Right atrium auricular region (tissue), 2 donors: ENCODE data around the gene ZC3H12D. TPM values are rescaled to one million over a fixed set of nuclear protein-coding genes. Genes with fewer than 3 reads are reported as not detected.
A peak's percentile ranks its signal among the peaks of the same experiment; 100 is the strongest.

Experiments used
- DNase-seq: peaks from one replicate; pipeline ENCODE4 v3.0.0-alpha.2; 2019; ENCODE audit warnings: low spot score
- H3K27ac ChIP-seq, 2 donors: fragments of 200-600 bp; sonication (generic); 1 replicate in 1 of 2; 2 replicates in 1 of 2; pipeline ENCODE4 v1.5.1; 2016 to 2019
- H3K27me3 ChIP-seq, 2 donors: fragments of 200-600 bp; sonication (generic); one replicate each; pipeline versions ENCODE4 v1.5.1 to v1.6.0; 2017 to 2019
- H3K36me3 ChIP-seq: fragments of 200-600 bp; sonication (generic); one replicate; pipeline ENCODE4 v1.5.1; 2016
- H3K4me1 ChIP-seq, 2 donors: fragments of 200-600 bp; sonication (generic); one replicate each; pipeline versions ENCODE4 v1.5.1 to v1.6.0; 2017 to 2019
- H3K4me3 ChIP-seq, 2 donors: fragments of 200-600 bp; sonication (generic); 1 replicate in 1 of 2; 2 replicates in 1 of 2; pipeline ENCODE4 v1.5.1; 2017 to 2019; ENCODE audit warnings: mild to moderate bottlenecking in 1 of 2, moderate library complexity in 1 of 2
- H3K9me3 ChIP-seq, 2 donors: fragments of 200-600 bp; sonication (generic); one replicate each; pipeline ENCODE4 v1.5.1; 2019
- total RNA-seq, 2 donors: library from RNA; depleted of rRNA; stranded (reverse); fragments of >200 nt; gene quantifications; one replicate each; pipeline ENCODE4 v1.1.0, GENCODE V29; 2016
- TF ChIP-seq, protein P1 (sequence below), 2 donors: fragments of 200-600 bp; sonication (generic); IDR thresholded peaks; one replicate each; pipeline ENCODE4 v1.5.1; 2019; ENCODE audit warnings: antibody characterized with exemption in 2 of 2

Gene ZC3H12D
- total RNA-seq, 2 donors from 2014 or later, result 0.30 to 1.3 TPM

DNA sequence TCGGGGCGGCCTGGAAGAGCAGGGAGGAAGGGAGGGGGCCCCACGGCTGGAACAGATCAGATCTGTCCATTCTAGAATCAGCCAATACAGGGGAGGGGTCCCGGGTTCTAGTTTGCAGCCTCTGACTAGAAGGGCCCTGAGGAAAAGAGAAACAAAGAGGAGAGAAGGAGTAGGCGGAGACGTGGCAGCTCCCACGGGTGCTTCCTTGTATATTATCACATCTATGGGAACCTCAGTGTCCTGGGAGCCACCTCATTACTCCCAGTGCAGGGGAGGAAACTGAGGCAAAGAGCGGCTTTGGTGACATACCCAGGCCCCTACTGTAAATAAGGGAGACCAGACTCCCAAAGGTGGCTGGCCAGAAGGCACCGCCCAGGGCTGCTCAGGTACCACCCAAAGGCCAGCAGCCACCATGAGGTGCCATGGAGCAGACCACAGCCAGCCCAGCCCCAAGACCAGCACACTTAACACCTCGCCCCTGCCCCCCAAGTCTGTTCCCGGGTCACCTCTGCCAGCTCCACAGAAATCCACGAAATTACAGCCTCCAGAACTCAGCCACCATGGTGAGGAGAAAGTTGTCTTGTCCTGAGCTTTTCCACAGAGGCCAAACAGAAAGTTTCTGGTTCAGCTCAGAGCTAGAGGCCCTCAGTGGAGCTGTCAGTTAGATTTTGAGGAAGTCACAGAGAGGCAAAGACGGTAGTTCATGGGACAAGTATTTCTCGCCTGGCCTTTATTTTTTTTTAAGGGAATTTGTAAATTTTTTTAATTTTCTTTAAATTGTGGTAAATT, 2.1 kb downstream of the ZC3H12D start:
- H3K4me1 ChIP-seq, result peaks cover 0 to 26% of the 10 kb centered on the region in 2 donors
- H3K9me3 ChIP-seq, result no peaks in the 10 kb centered on the region
- peak overlapping the region; percentile 18 to 48 for H3K4me3 ChIP-seq
- H3K27me3 ChIP-seq, result no peaks in the 10 kb centered on the region
- H3K36me3 ChIP-seq, result no peaks in the 10 kb centered on the region
- peak overlapping the region; percentile 69 to 73 for H3K27ac ChIP-seq
- TF ChIP-seq, protein P1, sequence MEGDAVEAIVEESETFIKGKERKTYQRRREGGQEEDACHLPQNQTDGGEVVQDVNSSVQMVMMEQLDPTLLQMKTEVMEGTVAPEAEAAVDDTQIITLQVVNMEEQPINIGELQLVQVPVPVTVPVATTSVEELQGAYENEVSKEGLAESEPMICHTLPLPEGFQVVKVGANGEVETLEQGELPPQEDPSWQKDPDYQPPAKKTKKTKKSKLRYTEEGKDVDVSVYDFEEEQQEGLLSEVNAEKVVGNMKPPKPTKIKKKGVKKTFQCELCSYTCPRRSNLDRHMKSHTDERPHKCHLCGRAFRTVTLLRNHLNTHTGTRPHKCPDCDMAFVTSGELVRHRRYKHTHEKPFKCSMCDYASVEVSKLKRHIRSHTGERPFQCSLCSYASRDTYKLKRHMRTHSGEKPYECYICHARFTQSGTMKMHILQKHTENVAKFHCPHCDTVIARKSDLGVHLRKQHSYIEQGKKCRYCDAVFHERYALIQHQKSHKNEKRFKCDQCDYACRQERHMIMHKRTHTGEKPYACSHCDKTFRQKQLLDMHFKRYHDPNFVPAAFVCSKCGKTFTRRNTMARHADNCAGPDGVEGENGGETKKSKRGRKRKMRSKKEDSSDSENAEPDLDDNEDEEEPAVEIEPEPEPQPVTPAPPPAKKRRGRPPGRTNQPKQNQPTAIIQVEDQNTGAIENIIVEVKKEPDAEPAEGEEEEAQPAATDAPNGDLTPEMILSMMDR (IDR thresholded peaks at IDR 0.05), result no peak
- DNase-seq, result no peak

GRCh38 chr6:149480502-149481280, 4.1 kb downstream of the ZC3H12D start:
- Histone ChIP-seq H3K9me3 (no peaks in the 10 kb centered on the region), H3K27ac (no peak overlapping the region), H3K4me3 (no peak overlapping the region), H3K36me3 (no peaks in the 10 kb centered on the region), H3K27me3 (no peaks in the 10 kb centered on the region), H3K4me1 (peaks cover 0 to 25% of the 10 kb centered on the region in 2 donors)
- no peak for DNase-seq
- TF ChIP-seq, protein P1 (IDR thresholded peaks at IDR 0.05), result no peak

- H3K27me3 ChIP-seq, result no peaks in the 10 kb centered on the region
- no peak for DNase-seq
- no peaks in the 10 kb centered on the region for H3K9me3 ChIP-seq
- H3K4me3 ChIP-seq, result no peak overlapping the region
- TF ChIP-seq, protein P1 (IDR thresholded peaks at IDR 0.05), result no peak
- H3K27ac ChIP-seq, result no peak overlapping the region
- H3K36me3 ChIP-seq, result no peaks in the 10 kb centered on the region
- peaks cover 0 to 17% of the 10 kb centered on the region in 2 donors for H3K4me1 ChIP-seq
Measured at GRCh38 chr6:149478631-149479314, 6.0 kb downstream of the ZC3H12D start.

DNA sequence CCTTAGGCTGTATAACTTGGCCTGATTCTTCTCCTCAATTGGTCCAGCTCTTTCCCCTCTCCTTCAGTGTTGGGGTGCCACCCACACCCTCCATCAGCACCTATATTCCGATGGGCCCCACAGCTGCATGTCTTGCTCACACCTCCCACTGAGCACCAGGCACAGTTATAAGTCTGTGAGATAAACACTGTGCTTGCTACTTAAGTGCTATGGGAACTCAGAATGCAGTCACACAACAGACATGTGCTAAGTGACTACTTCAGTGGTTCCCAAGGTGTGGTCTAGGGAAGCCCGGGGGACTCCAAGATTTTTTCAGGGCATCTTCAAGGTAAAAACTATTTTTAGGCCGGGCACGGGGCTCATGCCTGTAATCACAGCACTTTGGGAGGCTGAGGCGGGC, 7.3 kb downstream of the ZC3H12D start:
- no peak for DNase-seq
- TF ChIP-seq, protein P1 (IDR thresholded peaks at IDR 0.05), result no peak
- peaks cover 0 to 25% of the 10 kb centered on the region in 2 donors for H3K4me1 ChIP-seq
- no peaks in the 10 kb centered on the region for H3K36me3 ChIP-seq
- H3K9me3 ChIP-seq, result no peaks in the 10 kb centered on the region
- no peak overlapping the region for H3K27ac ChIP-seq
- H3K4me3 ChIP-seq, result no peak overlapping the region
- H3K27me3 ChIP-seq, result no peaks in the 10 kb centered on the region

DNA sequence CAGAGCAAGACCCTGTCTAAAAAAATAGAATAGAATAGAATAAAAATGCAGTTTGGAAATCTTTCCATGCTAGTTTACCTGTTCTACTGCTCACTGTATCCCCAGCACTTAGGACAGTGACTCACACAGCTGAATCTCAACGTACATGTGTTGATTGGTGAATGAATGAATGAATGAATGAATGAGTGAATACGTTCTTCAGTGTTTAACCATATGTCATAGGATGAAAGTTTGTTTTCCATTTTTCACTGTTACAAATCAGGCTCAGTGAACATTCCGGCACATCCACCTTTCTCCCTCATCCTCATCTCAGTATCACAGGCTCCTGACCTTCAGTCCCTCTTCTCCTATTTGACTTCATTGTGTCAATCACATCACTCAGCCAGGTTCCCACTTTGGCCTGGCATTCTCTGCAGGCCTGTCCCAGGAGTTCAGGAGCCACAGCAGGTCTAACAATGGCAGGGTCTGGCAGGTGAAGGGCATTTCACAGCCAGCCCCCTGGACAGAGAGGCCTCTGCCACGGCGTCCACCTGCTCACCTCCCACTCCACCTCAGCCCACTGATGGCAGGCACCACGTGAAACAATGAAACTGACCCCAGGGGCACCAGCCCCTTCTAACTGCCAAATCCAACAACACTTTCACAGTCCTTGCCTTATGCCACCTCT, 7.9 kb downstream of the ZC3H12D start:
- H3K4me3 ChIP-seq, result no peak overlapping the region
- H3K36me3 ChIP-seq, result no peaks in the 10 kb centered on the region
- no peaks in the 10 kb centered on the region for H3K9me3 ChIP-seq
- TF ChIP-seq, protein P1 (IDR thresholded peaks at IDR 0.05), result no peak
- no peak overlapping the region for H3K27ac ChIP-seq
- no peaks in the 10 kb centered on the region for H3K27me3 ChIP-seq
- no peak for DNase-seq
- H3K4me1 ChIP-seq, result peaks cover 0 to 19% of the 10 kb centered on the region in 2 donors
